MCF 10A (cell line): ENCODE data around the gene COL4A4. TPM values are rescaled to one million over a fixed set of nuclear protein-coding genes. Genes with fewer than 3 reads are reported as not detected.

Experiments
- BruUV-seq: library from RNA; stranded (reverse); fragments of 400-500 nt; replicated peaks from 2 replicates; lab custom pipeline; 2021; lab: Mats Ljungman, UMichigan
- CTCF ChIA-PET: fragments of 300-600 bp; sonication (Branson Sonifier 250); formaldehyde crosslinking; extraction: SDS; loops from one replicate; lab custom pipeline; 2021; ENCODE audit warnings: antibody characterized with exemption, inconsistent platforms; lab: Yijun Ruan, JAX
- POLR2A ChIA-PET: fragments of 300-600, 350-650 bp; sonication (Branson Sonifier 250); formaldehyde crosslinking; extraction: SDS; loops from one replicate; lab custom pipeline; 2020; ENCODE audit warnings: antibody characterized with exemption, inconsistent platforms; lab: Yijun Ruan, JAX
- DNase-seq: peaks from one replicate; pipeline ENCODE4 v3.0.0-alpha.2; 2018; ENCODE audit not compliant: unreplicated experiment
- H3K27ac Mint-ChIP-seq: one replicate; pipeline ENCODE4 v1.8.0; 2022; ENCODE audit warnings: mild to moderate bottlenecking, low read depth, mixed read lengths; ENCODE audit not compliant: unreplicated experiment
- H3K27me3 Mint-ChIP-seq: one replicate; pipeline ENCODE4 v1.8.0; 2022; ENCODE audit warnings: mixed read lengths; ENCODE audit not compliant: insufficient read depth, unreplicated experiment
- H3K36me3 Mint-ChIP-seq: one replicate; pipeline ENCODE4 v1.8.0; 2022; ENCODE audit warnings: mild to moderate bottlenecking, moderate library complexity, mixed read lengths; ENCODE audit not compliant: insufficient read depth, unreplicated experiment
- H3K4me1 Mint-ChIP-seq: one replicate; pipeline ENCODE4 v1.8.0; 2022; ENCODE audit warnings: mixed read lengths; ENCODE audit not compliant: insufficient read depth, unreplicated experiment
- H3K4me3 Mint-ChIP-seq: one replicate; pipeline ENCODE4 v1.8.0; 2022; ENCODE audit warnings: mild to moderate bottlenecking, moderate library complexity, mixed read lengths; ENCODE audit not compliant: unreplicated experiment
- H3K9me3 Mint-ChIP-seq: one replicate; pipeline ENCODE4 v1.8.0; 2022; ENCODE audit warnings: mixed read lengths; ENCODE audit not compliant: unreplicated experiment
- CTCF ChIP-seq: fragments of 200-600 bp; IDR thresholded peaks from one replicate; pipeline ENCODE4 v1.8.0; 2022; ENCODE audit warnings: antibody characterized with exemption, mild to moderate bottlenecking; ENCODE audit not compliant: unreplicated experiment
- intact Hi-C: fragments of 100-400 bp; cut with micrococcal nuclease; formaldehyde crosslinking; loops from 2 replicates; pipeline ENCODE4 v1.14.1; 2022
- total RNA-seq: library from RNA; stranded (reverse); gene quantifications from 2 replicates; pipeline ENCODE4 v1.2.3, GENCODE V29; 2022

COL4A4 gene
- total RNA-seq, 1 experiment from 2014 or later, result 0.30 TPM

DNA sequence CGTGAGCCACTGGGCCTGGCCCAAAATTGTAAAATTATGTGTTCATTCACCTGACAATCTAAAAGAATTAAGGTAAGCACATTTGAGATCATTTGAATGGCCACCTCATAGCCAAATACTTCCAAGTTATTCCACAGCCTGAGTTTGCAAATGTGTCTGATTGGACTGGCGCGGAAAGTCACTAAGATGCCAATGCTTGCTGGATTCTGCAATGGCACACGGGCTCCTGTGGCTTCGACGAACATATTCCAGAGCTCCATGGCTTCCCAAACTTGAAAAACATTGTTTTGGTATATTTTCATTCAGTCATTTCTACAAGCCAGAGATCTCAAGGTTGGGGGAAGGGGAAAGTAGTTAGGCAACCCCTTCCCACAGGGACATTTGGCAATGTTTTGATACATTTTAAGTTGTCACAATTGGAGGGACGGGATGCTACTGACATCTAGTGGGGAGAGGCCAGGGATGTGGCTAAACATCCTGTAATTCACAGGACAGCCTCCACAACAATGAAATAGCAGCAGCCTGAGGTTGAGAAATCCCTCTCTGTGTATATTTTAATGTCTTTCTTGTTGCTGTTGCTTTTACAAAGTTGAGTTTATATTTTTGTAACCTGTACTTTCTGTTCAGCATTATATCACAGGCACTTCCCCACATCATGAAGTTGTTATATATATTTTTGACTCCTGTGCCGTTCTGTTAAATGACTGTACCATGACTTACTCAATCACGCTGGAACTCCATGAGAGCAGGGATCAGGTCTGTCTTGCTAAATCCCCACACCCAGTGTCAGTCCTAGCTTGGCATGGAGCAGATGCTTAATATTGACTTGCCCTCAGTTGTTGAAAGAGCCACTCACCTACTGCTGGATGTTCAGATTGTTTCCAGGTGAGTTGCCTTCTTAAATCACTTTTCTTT is 56.9 kb downstream of the COL4A4 start:
- peaks cover 4% of the 10 kb centered on the region for H3K4me1 Mint-ChIP-seq
- BruUV-seq, result no TSS peak
- H3K9me3 Mint-ChIP-seq, result no peaks in the 10 kb centered on the region
- DNase-seq, result peak; percentile 81
- H3K27me3 Mint-ChIP-seq, result no peaks in the 10 kb centered on the region
- peak; percentile 85 for TF ChIP-seq CTCF
- ChIA-PET CTCF (interaction anchor here (0.6 to 2.0 kb wide), 19 partner anchors 8 to 1957 kb away, joined by 3 to 7 read pairs (median 3); no protein-coding TSS in a partner anchor), POLR2A (no interaction called here)
- H3K27ac Mint-ChIP-seq, result no peak overlapping the region
- intact Hi-C loops, result loop anchor here (1.0 to 10.0 kb wide), 5 partner anchors 72 to 1437 kb away; no protein-coding TSS in a partner anchor
- H3K36me3 Mint-ChIP-seq, result no peaks in the 10 kb centered on the region
- H3K4me3 Mint-ChIP-seq, result no peak overlapping the region

GRCh38 chr2:227103583-227103982 is 60.4 kb downstream of the COL4A4 start:
- Mint-ChIP-seq H3K4me3 (no peak overlapping the region), H3K4me1 (peaks cover 4% of the 10 kb centered on the region), H3K27ac (no peak overlapping the region), H3K36me3 (no peaks in the 10 kb centered on the region), H3K27me3 (no peaks in the 10 kb centered on the region), H3K9me3 (no peaks in the 10 kb centered on the region)
- no TSS peak for BruUV-seq
- DNase-seq, result no peak
- TF ChIP-seq CTCF, result no peak
- intact Hi-C loops, result loop anchor here (10.0 kb wide), 1 partner anchor 69 kb away; no protein-coding TSS in a partner anchor
- ChIA-PET CTCF (no interaction called here), POLR2A (no interaction called here)

DNA sequence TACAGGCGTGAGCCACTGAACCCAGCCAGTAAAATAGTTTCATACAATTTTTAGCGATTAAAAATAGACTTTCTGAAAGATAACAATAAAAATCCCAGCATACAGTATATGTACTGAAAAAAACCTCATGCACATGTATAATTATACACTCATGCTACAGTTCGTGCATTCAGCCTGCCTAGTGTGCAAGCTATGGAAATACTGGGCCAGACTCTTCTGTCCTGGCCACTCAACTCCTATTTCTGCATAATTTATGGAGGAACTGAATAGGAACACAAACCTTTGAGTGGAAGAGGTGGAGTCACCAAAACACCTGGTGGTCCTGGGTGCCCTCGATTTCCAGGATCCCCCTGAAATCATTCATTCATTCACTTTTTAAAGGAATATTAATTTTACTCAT is 64.7 kb downstream of the COL4A4 start:
- intact Hi-C loops, result no loop called here
- no TSS peak for BruUV-seq
- no peak for TF ChIP-seq CTCF
- Mint-ChIP-seq H3K4me3 (no peak overlapping the region), H3K4me1 (no peaks in the 10 kb centered on the region), H3K9me3 (no peaks in the 10 kb centered on the region), H3K36me3 (no peaks in the 10 kb centered on the region), H3K27ac (no peak overlapping the region), H3K27me3 (no peaks in the 10 kb centered on the region)
- no peak for DNase-seq
- POLR2A ChIA-PET, result no interaction called here
- CTCF ChIA-PET, result interaction anchor here (0.6 to 1.0 kb wide), 2 partner anchors 8 to 1948 kb away, joined by 3 read pairs; no protein-coding TSS in a partner anchor

- H3K36me3 Mint-ChIP-seq, result no peaks in the 10 kb centered on the region
- no peaks in the 10 kb centered on the region for H3K27me3 Mint-ChIP-seq
- ChIA-PET POLR2A (interaction anchor here (0.6 kb wide), 1 partner anchor 304 kb away, joined by 4 read pairs; no protein-coding TSS in a partner anchor), CTCF (no interaction called here)
- intact Hi-C loops, result no loop called here
- no TSS peak for BruUV-seq
- H3K9me3 Mint-ChIP-seq, result no peaks in the 10 kb centered on the region
- H3K4me1 Mint-ChIP-seq, result no peaks in the 10 kb centered on the region
- no peak for DNase-seq
- no peak for TF ChIP-seq CTCF
- H3K27ac Mint-ChIP-seq, result no peak overlapping the region
- no peak overlapping the region for H3K4me3 Mint-ChIP-seq
These were observed 65.9 kb downstream of the COL4A4 start for GRCh38 chr2:227098162-227098515.
